Measurements from ENCODE around the gene ARL5A.

Gene ARL5A

GRCh38 chr2:151762694-151763093 lies 65.5 kb downstream of the ARL5A start:
- DNase-seq (ENCODE audit: insufficient read length, low spot score) (no peak), FAIRE-seq (no peak)
- no peak for TF ChIP-seq SPI1 (IDR thresholded peaks at IDR 0.05; ENCODE audit: low read depth, low read length)
- TF ChIP-seq POLR2AphosphoS5 (IDR thresholded peaks at IDR 0.05; ENCODE audit: low read depth, low read length): no peak
- no peak for TF ChIP-seq TAF1 (IDR thresholded peaks at IDR 0.05; ENCODE audit: low read depth, low read length)
- no peak for TF ChIP-seq POU2F2 (IDR thresholded peaks at IDR 0.05; ENCODE audit: low read depth, low read length)
- no peak for TF ChIP-seq PAX5 (IDR thresholded peaks at IDR 0.05; ENCODE audit: insufficient read depth, low read length, severe bottlenecking)
- no peak for TF ChIP-seq POLR2A (IDR thresholded peaks at IDR 0.05; ENCODE audit: low read depth, low read length)

- DNase-seq (ENCODE audit: insufficient read length, low spot score): no peak
- TF ChIP-seq SPI1 (IDR thresholded peaks at IDR 0.05; ENCODE audit: low read depth, low read length): no peak
- no peak for FAIRE-seq
Measured at GRCh38 chr2:151761687-151762086, 66.5 kb downstream of the ARL5A start.

GRCh38 chr2:151761193-151761592 lies 67.0 kb downstream of the ARL5A start:
- FAIRE-seq (no peak), DNase-seq (ENCODE audit: insufficient read length, low spot score) (no peak)
- TF ChIP-seq SPI1 (IDR thresholded peaks at IDR 0.05; ENCODE audit: low read depth, low read length) (no peak), POLR2A (IDR thresholded peaks at IDR 0.05; ENCODE audit: low read depth, low read length) (no peak), PAX5 (IDR thresholded peaks at IDR 0.05; ENCODE audit: insufficient read depth, low read length, severe bottlenecking) (no peak), POLR2AphosphoS5 (IDR thresholded peaks at IDR 0.05; ENCODE audit: low read depth, low read length) (no peak), POU2F2 (IDR thresholded peaks at IDR 0.05; ENCODE audit: low read depth, low read length) (no peak), TAF1 (IDR thresholded peaks at IDR 0.05; ENCODE audit: low read depth, low read length) (no peak)

GRCh38 chr2:151760139-151760650 lies 68.0 kb downstream of the ARL5A start:
- DNase-seq (ENCODE audit: insufficient read length, low spot score) (no peak), FAIRE-seq (no peak)
- no peak for TF ChIP-seq POU2F2 (IDR thresholded peaks at IDR 0.05; ENCODE audit: low read depth, low read length)
- TF ChIP-seq POLR2AphosphoS5 (IDR thresholded peaks at IDR 0.05; ENCODE audit: low read depth, low read length): no peak
- TF ChIP-seq POLR2A (IDR thresholded peaks at IDR 0.05; ENCODE audit: low read depth, low read length): no peak
- TF ChIP-seq PAX5 (IDR thresholded peaks at IDR 0.05; ENCODE audit: insufficient read depth, low read length, severe bottlenecking): no peak
- no peak for TF ChIP-seq TAF1 (IDR thresholded peaks at IDR 0.05; ENCODE audit: low read depth, low read length)
- TF ChIP-seq SPI1 (IDR thresholded peaks at IDR 0.05; ENCODE audit: low read depth, low read length): no peak

GRCh38 chr2:151758744-151759143 lies 69.5 kb downstream of the ARL5A start:
- no peak for FAIRE-seq
- no peak for TF ChIP-seq TAF1 (IDR thresholded peaks at IDR 0.05; ENCODE audit: low read depth, low read length)
- no peak for TF ChIP-seq POLR2A (IDR thresholded peaks at IDR 0.05; ENCODE audit: low read depth, low read length)
- TF ChIP-seq PAX5 (IDR thresholded peaks at IDR 0.05; ENCODE audit: insufficient read depth, low read length, severe bottlenecking): no peak
- TF ChIP-seq POLR2AphosphoS5 (IDR thresholded peaks at IDR 0.05; ENCODE audit: low read depth, low read length): no peak
- no peak for TF ChIP-seq SPI1 (IDR thresholded peaks at IDR 0.05; ENCODE audit: low read depth, low read length)

GRCh38 chr2:151757861-151758260 lies 70.4 kb downstream of the ARL5A start:
- no peak for DNase-seq (ENCODE audit: insufficient read length, low spot score)
- no peak for FAIRE-seq

More at GRCh38 chr2:151758744-151759143, 69.5 kb downstream of the ARL5A start:
- no peak for DNase-seq (ENCODE audit: insufficient read length, low spot score)

GRCh38 chr2:151756820-151757219 lies 71.4 kb downstream of the ARL5A start:
- DNase-seq (ENCODE audit: insufficient read length, low spot score): no peak
- no peak for FAIRE-seq
- TF ChIP-seq POLR2AphosphoS5 (IDR thresholded peaks at IDR 0.05; ENCODE audit: low read depth, low read length) (no peak), POU2F2 (IDR thresholded peaks at IDR 0.05; ENCODE audit: low read depth, low read length) (no peak), TAF1 (IDR thresholded peaks at IDR 0.05; ENCODE audit: low read depth, low read length) (no peak), PAX5 (IDR thresholded peaks at IDR 0.05; ENCODE audit: insufficient read depth, low read length, severe bottlenecking) (no peak), SPI1 (IDR thresholded peaks at IDR 0.05; ENCODE audit: low read depth, low read length) (no peak), POLR2A (IDR thresholded peaks at IDR 0.05; ENCODE audit: low read depth, low read length) (no peak)

More at GRCh38 chr2:151757861-151758260, 70.4 kb downstream of the ARL5A start:
- TF ChIP-seq TAF1 (IDR thresholded peaks at IDR 0.05; ENCODE audit: low read depth, low read length) (no peak), PAX5 (IDR thresholded peaks at IDR 0.05; ENCODE audit: insufficient read depth, low read length, severe bottlenecking) (no peak), POLR2AphosphoS5 (IDR thresholded peaks at IDR 0.05; ENCODE audit: low read depth, low read length) (no peak)

GRCh38 chr2:151754253-151754897 lies 73.8 kb downstream of the ARL5A start:
- TF ChIP-seq SPI1 (IDR thresholded peaks at IDR 0.05; ENCODE audit: low read depth, low read length) (no peak), POU2F2 (IDR thresholded peaks at IDR 0.05; ENCODE audit: low read depth, low read length) (no peak), POLR2AphosphoS5 (IDR thresholded peaks at IDR 0.05; ENCODE audit: low read depth, low read length) (no peak), TAF1 (IDR thresholded peaks at IDR 0.05; ENCODE audit: low read depth, low read length) (no peak), PAX5 (IDR thresholded peaks at IDR 0.05; ENCODE audit: insufficient read depth, low read length, severe bottlenecking) (no peak), POLR2A (IDR thresholded peaks at IDR 0.05; ENCODE audit: low read depth, low read length) (no peak)
- no peak for FAIRE-seq
- no peak for DNase-seq (ENCODE audit: insufficient read length, low spot score)

- DNase-seq (ENCODE audit: insufficient read length, low spot score) (no peak), FAIRE-seq (no peak)
Measured at GRCh38 chr2:151753540-151753939, 74.7 kb downstream of the ARL5A start.

More at GRCh38 chr2:151753540-151753939, 74.7 kb downstream of the ARL5A start:
- no peak for TF ChIP-seq PAX5 (IDR thresholded peaks at IDR 0.05; ENCODE audit: insufficient read depth, low read length, severe bottlenecking)
- no peak for TF ChIP-seq POLR2A (IDR thresholded peaks at IDR 0.05; ENCODE audit: low read depth, low read length)
- no peak for TF ChIP-seq SPI1 (IDR thresholded peaks at IDR 0.05; ENCODE audit: low read depth, low read length)
- no peak for TF ChIP-seq POU2F2 (IDR thresholded peaks at IDR 0.05; ENCODE audit: low read depth, low read length)
- no peak for TF ChIP-seq TAF1 (IDR thresholded peaks at IDR 0.05; ENCODE audit: low read depth, low read length)
- TF ChIP-seq POLR2AphosphoS5 (IDR thresholded peaks at IDR 0.05; ENCODE audit: low read depth, low read length): no peak

Data from GM12891 (cell line).